Hepatocyte (in vitro differentiated cells): ENCODE measurements around the gene SUPT3H.
"Not testable (repeated sequence)": the region's sequence is repeated elsewhere in the genome, so short reads cannot be mapped to it uniquely, and the experiment has no call there.

Experiments used
- CTCF ChIP-seq: fragments of 200-600 bp; sonication (generic); IDR thresholded peaks from 2 replicates; pipeline ENCODE4 v1.5.1; 2016; ENCODE audit warnings: antibody characterized with exemption, mild to moderate bottlenecking; ENCODE audit not compliant: poor library complexity
- EZH2 ChIP-seq: fragments of 200-600 bp; sonication (generic); IDR thresholded peaks from 2 replicates; pipeline ENCODE4 v1.6.1; 2016; ENCODE audit warnings: antibody characterized with exemption, mild to moderate bottlenecking, borderline replicate concordance
- EZH2phosphoT487 ChIP-seq: fragments of 200-600 bp; sonication (generic); IDR thresholded peaks from one replicate; pipeline ENCODE4 v1.6.1; 2018; ENCODE audit warnings: antibody characterized with exemption, mild to moderate bottlenecking, low read depth, moderate library complexity; ENCODE audit not compliant: unreplicated experiment, severe bottlenecking

GRCh38 chr6:45062659-45063058, 315.1 kb downstream of the SUPT3H start:
- not testable (repeated sequence) for TF ChIP-seq EZH2phosphoT487, CTCF, EZH2
